Measurements from ENCODE around the gene CDCP2.

DNA sequence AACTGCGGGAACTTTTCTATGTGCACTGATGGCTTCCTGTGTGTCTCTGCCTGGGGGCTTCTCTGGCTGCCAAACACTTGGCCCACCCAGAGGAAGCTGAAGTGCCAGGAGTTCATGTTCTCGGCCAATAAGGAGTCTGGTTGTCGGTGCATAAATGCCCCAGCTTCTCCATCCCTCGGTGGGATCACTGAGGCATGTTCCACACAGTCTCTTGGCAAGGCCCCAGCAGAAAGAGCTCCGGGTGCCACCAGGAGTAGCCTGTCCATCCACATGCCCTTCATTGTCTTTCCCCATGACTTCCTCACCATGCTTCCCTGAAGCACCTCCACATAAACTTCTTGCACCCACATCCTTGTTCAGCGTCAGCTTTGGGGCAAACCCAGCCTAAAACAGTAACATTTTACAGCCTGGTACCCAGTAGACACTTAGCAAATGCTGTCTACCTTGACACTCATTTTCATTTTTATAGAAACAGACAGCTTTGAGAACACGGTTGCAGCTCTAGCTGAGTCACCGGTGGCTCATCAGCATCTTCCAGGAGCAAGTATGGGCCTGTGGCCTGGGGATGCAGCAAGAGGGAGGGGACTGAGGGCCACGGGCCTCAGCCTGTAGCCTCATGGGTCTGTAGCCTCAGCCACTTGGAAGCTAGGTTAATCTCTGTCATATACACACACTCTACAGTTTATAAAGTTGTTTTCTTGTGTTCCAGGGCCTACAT lies 14.8 kb upstream of the CDCP2 start:
- TF ChIP-seq, protein P1, sequence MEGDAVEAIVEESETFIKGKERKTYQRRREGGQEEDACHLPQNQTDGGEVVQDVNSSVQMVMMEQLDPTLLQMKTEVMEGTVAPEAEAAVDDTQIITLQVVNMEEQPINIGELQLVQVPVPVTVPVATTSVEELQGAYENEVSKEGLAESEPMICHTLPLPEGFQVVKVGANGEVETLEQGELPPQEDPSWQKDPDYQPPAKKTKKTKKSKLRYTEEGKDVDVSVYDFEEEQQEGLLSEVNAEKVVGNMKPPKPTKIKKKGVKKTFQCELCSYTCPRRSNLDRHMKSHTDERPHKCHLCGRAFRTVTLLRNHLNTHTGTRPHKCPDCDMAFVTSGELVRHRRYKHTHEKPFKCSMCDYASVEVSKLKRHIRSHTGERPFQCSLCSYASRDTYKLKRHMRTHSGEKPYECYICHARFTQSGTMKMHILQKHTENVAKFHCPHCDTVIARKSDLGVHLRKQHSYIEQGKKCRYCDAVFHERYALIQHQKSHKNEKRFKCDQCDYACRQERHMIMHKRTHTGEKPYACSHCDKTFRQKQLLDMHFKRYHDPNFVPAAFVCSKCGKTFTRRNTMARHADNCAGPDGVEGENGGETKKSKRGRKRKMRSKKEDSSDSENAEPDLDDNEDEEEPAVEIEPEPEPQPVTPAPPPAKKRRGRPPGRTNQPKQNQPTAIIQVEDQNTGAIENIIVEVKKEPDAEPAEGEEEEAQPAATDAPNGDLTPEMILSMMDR (IDR thresholded peaks at IDR 0.05; ENCODE audit: low read length) = no peak
- TF ChIP-seq EZH2 (IDR thresholded peaks at IDR 0.05; ENCODE audit: borderline replicate concordance, low read length) = no peak
